HEK293 (cell line): Measurements from ENCODE around the gene CNGA2.

Source experiments
- CTCF ChIA-PET: fragments of 350-600 bp; formaldehyde crosslinking; extraction: SDS; loops from one replicate; lab custom pipeline; 2021; ENCODE audit warnings: antibody characterized with exemption; lab: Yijun Ruan, JAX
- POLR2A ChIA-PET: fragments of 300-600 bp; formaldehyde crosslinking; extraction: SDS; loops from one replicate; lab custom pipeline; 2020; ENCODE audit warnings: antibody characterized with exemption, inconsistent platforms; lab: Yijun Ruan, JAX
- H3K27ac ChIP-seq: fragments of 200-500 bp; sonication (Bioruptor generic); 2 replicates; pipeline ENCODE4 v1.5.1; 2014; ENCODE audit warnings: low read depth, low read length, control low read depth, inconsistent platforms; ENCODE audit errors: extremely low read depth
- H3K36me3 ChIP-seq, 2 experiments: fragments of 200-500 bp in 1 of 2; sonication (Bioruptor generic) in 1 of 2; 1 replicate in 1 of 2; 2 replicates in 1 of 2; pipeline ENCODE4 v1.5.1; 2014 to 2017; ENCODE audit warnings: inconsistent platforms in 2 of 2, low read length in 2 of 2; ENCODE audit not compliant: control insufficient read depth in 2 of 2, insufficient read depth in 1 of 2
- H3K4me1 ChIP-seq: fragments of 200-500 bp; sonication (Bioruptor generic); 2 replicates; pipeline ENCODE4 v1.5.1; 2014; ENCODE audit warnings: mild to moderate bottlenecking, low read length, inconsistent platforms; ENCODE audit not compliant: control insufficient read depth, insufficient read depth
- H3K4me3 ChIP-seq: 2 replicates; pipeline ENCODE4 v1.5.1; 2011; ENCODE audit warnings: low read depth, mild to moderate bottlenecking, control low read depth, low read length, moderate library complexity
- H3K9me3 ChIP-seq: fragments of 200-500 bp; sonication (Bioruptor generic); 2 replicates; pipeline ENCODE4 v1.5.1; 2014; ENCODE audit warnings: low read depth, low read length, inconsistent platforms; ENCODE audit not compliant: control insufficient read depth, insufficient read depth
- HOXD13 ChIP-seq: sonication (generic); formaldehyde crosslinking; IDR thresholded peaks from 2 replicates; pipeline ENCODE4 v1.8.0; 2022; ENCODE audit warnings: missing genetic modification reagents, borderline replicate concordance
- KLF16 ChIP-seq: fragments of 450-650 bp; formaldehyde crosslinking; IDR thresholded peaks from 2 replicates; pipeline ENCODE4 v1.5.1; 2017; ENCODE audit warnings: missing biosample characterization, missing genetic modification characterization
- KLF7 ChIP-seq: fragments of 450-650 bp; formaldehyde crosslinking; IDR thresholded peaks from 2 replicates; pipeline ENCODE4 v1.5.1; 2016; ENCODE audit warnings: missing biosample characterization, missing genetic modification characterization, borderline replicate concordance
- ZNF221 ChIP-seq: fragments of 450-650 bp; formaldehyde crosslinking; IDR thresholded peaks from 2 replicates; pipeline ENCODE4 v1.5.1; 2017; ENCODE audit warnings: missing biosample characterization, missing genetic modification characterization, borderline replicate concordance
- ZNF280C ChIP-seq: fragments of 450-650 bp; formaldehyde crosslinking; IDR thresholded peaks from 2 replicates; pipeline ENCODE4 v1.5.1; 2016; ENCODE audit warnings: missing biosample characterization, missing genetic modification characterization
- ZNF426 ChIP-seq: fragments of 450-650 bp; formaldehyde crosslinking; IDR thresholded peaks from 2 replicates; pipeline ENCODE4 v1.5.1; 2017; ENCODE audit warnings: missing biosample characterization, missing genetic modification characterization, mild to moderate bottlenecking, inconsistent platforms, moderate library complexity
- ZNF449 ChIP-seq: fragments of 450-650 bp; formaldehyde crosslinking; IDR thresholded peaks from 2 replicates; pipeline ENCODE4 v1.5.1; 2017; ENCODE audit warnings: missing biosample characterization, mild to moderate bottlenecking, missing genetic modification characterization, moderate library complexity
- ZNF530 ChIP-seq: fragments of 450-650 bp; formaldehyde crosslinking; IDR thresholded peaks from 2 replicates; pipeline ENCODE4 v1.5.1; 2016; ENCODE audit warnings: low read depth, missing biosample characterization, missing genetic modification characterization
- ZNF549 ChIP-seq: fragments of 450-650 bp; IDR thresholded peaks from 2 replicates; pipeline ENCODE4 v1.5.1; 2018; ENCODE audit warnings: missing biosample characterization, missing genetic modification characterization, mild to moderate bottlenecking, inconsistent platforms, moderate library complexity
- ZNF624 ChIP-seq: fragments of 450-650 bp; formaldehyde crosslinking; IDR thresholded peaks from 2 replicates; pipeline ENCODE4 v1.5.1; 2017; ENCODE audit warnings: missing biosample characterization, missing genetic modification characterization
- ZNF639 ChIP-seq: fragments of 450-650 bp; formaldehyde crosslinking; IDR thresholded peaks from 2 replicates; pipeline ENCODE4 v1.5.1; 2016; ENCODE audit warnings: missing biosample characterization, missing genetic modification characterization
- ZNF658 ChIP-seq: fragments of 450-650 bp; formaldehyde crosslinking; IDR thresholded peaks from 2 replicates; pipeline ENCODE4; 2016; ENCODE audit warnings: missing biosample characterization, missing genetic modification characterization
- ZNF76 ChIP-seq: fragments of 450-650 bp; formaldehyde crosslinking; IDR thresholded peaks from 2 replicates; pipeline ENCODE4; 2016; ENCODE audit warnings: low read depth, missing biosample characterization, missing genetic modification characterization, borderline replicate concordance
- ZNF791 ChIP-seq: fragments of 450-650 bp; formaldehyde crosslinking; IDR thresholded peaks from 2 replicates; pipeline ENCODE4 v1.5.1; 2016; ENCODE audit warnings: missing biosample characterization, missing genetic modification characterization
- ZNF843 ChIP-seq: fragments of 450-650 bp; formaldehyde crosslinking; IDR thresholded peaks from 2 replicates; pipeline ENCODE4 v1.5.1; 2016; ENCODE audit warnings: missing biosample characterization, missing genetic modification characterization
- ZSCAN18 ChIP-seq: fragments of 450-650 bp; formaldehyde crosslinking; IDR thresholded peaks from 2 replicates; pipeline ENCODE4 v1.5.1; 2016; ENCODE audit warnings: missing biosample characterization, missing genetic modification characterization
- ZSCAN4 ChIP-seq: fragments of 450-650 bp; formaldehyde crosslinking; IDR thresholded peaks from 2 replicates; pipeline ENCODE4 v1.5.1; 2017; ENCODE audit warnings: missing biosample characterization, missing genetic modification characterization

Gene CNGA2

GRCh38 chrX:151754641-151755215, 20.2 kb downstream of the CNGA2 start:
- Histone ChIP-seq H3K9me3 (no peaks in the 10 kb centered on the region), H3K27ac (no peak overlapping the region)
- TF ChIP-seq ZNF658 (tag by site-specific recombination) (no peak), KLF7 (tag by site-specific recombination) (no peak), ZNF549 (no peak), ZNF280C (tag by site-specific recombination) (no peak), ZSCAN4 (tag by site-specific recombination) (no peak), ZSCAN18 (no peak), ZNF791 (tag by site-specific recombination) (no peak), ZNF426 (tag by site-specific recombination) (no peak)
- TF ChIP-seq, all 188 proteins: peak for 0
- Histone ChIP-seq H3K4me1 (no peaks in the 10 kb centered on the region), H3K36me3 (no peaks in the 10 kb centered on the region), H3K4me3 (no peak overlapping the region)
- POLR2A ChIA-PET: interaction anchor here (2.3 kb wide), 1 partner anchor 219 kb away, joined by 8 read pairs; the partner anchor contains the start of gene GABRE
- CTCF ChIA-PET: interaction anchor here (0.6 to 7.9 kb wide), 4 partner anchors 37 to 878 kb away, joined by 3 to 168 read pairs (median 3); no protein-coding TSS in a partner anchor

- no peak overlapping the region for H3K4me3 ChIP-seq
- H3K36me3 ChIP-seq: no peaks in the 10 kb centered on the region
- H3K9me3 ChIP-seq: no peaks in the 10 kb centered on the region
- H3K4me1 ChIP-seq: no peaks in the 10 kb centered on the region
- TF ChIP-seq ZNF530 (tag by site-specific recombination): no peak
- TF ChIP-seq ZNF76 (tag by site-specific recombination): no peak
- no peak for TF ChIP-seq ZNF624 (tag by site-specific recombination)
- TF ChIP-seq ZNF843: no peak
- TF ChIP-seq ZNF449: no peak
- TF ChIP-seq, all 188 proteins: peak for 0
- ChIA-PET CTCF (interaction anchor here (0.7 kb wide), 1 partner anchor 435 kb away, joined by 3 read pairs; no protein-coding TSS in a partner anchor), POLR2A (no interaction called here)
- no peak overlapping the region for H3K27ac ChIP-seq
These were observed 24.6 kb downstream of the CNGA2 start for GRCh38 chrX:151759041-151759708.

- H3K27ac ChIP-seq: no peak overlapping the region
- CTCF ChIA-PET: interaction anchor here (1.3 kb wide), 1 partner anchor 10 kb away, joined by 3 read pairs; no protein-coding TSS in a partner anchor
- POLR2A ChIA-PET: no interaction called here
These were observed 28.3 kb downstream of the CNGA2 start for GRCh38 chrX:151762802-151763201.

More at GRCh38 chrX:151762802-151763201, 28.3 kb downstream of the CNGA2 start:
- no peak overlapping the region for H3K4me3 ChIP-seq
- no peaks in the 10 kb centered on the region for H3K4me1 ChIP-seq
- no peaks in the 10 kb centered on the region for H3K36me3 ChIP-seq
- H3K9me3 ChIP-seq: no peaks in the 10 kb centered on the region
- TF ChIP-seq ZNF221 (tag by site-specific recombination) (no peak), KLF16 (tag by site-specific recombination) (no peak), HOXD13 (no peak), ZNF639 (no peak)
- TF ChIP-seq, all 188 proteins: peak for 0
